GM18951 (cell line): ENCODE data around the gene SLC46A1.

Source experiments
- POLR2A ChIP-seq: IDR thresholded peaks from 4 replicates; pipeline ENCODE4 v1.6.1; 2011; ENCODE audit warnings: mild to moderate bottlenecking; ENCODE audit not compliant: insufficient read length, insufficient read depth; ENCODE audit errors: extremely low read depth
- in situ Hi-C: fragments of 300-500 bp; cut with MboI; formaldehyde crosslinking; loops from one replicate; pipeline ENCODE4 v1.12.0; 2022; ENCODE audit warnings: low sequenced_read_pairs, mixed read lengths, inconsistent platforms; ENCODE audit not compliant: unreplicated experiment

SLC46A1 gene

DNA sequence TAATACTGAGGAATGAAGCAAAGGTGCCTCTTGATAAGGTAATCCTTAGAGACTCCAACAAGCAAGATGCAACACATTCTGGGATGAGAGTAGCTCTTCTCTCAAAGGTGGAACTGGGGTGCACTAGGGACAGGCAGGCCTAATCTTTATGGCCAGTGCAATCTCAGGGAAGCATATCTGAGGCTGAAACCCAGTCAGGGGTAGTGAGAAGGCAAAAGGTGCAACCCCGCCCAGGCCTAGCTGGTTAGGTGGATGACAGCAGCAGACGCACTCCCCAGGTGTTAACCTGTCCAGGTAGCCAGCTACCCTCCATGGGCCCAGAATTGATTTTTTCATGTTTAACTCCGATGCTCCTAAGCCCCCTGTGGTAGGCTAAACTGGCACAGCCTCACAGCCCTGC, 9.9 kb upstream of the SLC46A1 start:
- in situ Hi-C loops: no loop called here
- TF ChIP-seq POLR2A: no peak

DNA sequence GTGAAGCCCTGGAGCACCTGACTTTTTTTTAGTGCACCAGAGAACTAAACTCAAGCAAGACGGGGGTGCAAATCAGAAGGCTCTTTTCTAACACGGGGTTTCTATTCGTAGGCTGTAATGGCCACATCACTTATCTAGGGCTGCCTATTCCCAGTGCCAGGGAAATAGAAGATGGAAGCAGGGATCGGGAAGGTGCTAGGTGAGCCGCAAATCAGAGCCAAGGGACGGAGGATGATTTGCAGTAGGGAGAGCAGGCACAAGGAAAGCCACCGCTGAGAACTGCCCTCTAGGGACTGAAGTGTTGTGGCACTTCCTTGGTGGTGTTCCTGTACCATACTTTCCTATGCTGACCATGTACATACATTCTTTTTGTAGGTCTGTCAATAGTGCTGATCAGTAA, 7.8 kb upstream of the SLC46A1 start:
- in situ Hi-C loops: no loop called here
- no peak for TF ChIP-seq POLR2A

DNA sequence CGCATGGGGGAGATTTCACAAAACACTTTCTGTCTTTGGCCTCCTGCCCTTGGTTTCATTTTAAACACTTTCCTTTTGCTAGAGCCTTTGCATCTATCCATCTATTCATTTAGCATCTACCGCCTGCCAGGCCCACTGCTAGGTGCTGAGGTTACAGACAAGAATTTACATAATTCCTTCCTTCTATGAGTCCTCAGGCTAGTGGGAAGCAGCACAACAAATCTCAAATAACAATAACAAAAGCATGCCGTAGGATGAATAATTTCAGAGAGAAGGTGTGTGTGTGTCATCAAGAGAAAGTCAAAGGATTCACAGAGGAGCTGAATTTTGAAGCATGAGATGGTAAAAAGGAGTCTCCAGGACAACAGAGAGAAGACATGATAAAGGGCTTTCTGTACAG, 6.1 kb upstream of the SLC46A1 start:
- in situ Hi-C loops: no loop called here
- TF ChIP-seq POLR2A: no peak

DNA sequence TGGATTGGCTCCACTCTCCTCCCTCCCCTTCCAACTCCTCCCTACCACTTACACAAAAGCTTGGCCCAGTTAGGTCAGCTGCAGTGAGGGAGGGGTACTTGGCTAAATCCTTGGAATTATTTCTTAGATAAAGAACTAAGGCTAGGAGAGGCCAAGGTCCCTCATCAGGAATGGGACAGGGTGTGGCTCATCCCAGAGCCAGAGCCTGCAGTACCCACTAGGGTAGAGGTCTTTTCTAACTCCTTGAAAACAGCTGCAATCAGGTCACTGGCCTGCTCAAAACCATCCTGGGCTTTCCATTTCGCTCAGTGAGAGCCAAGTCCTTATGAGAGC, 1.9 kb upstream of the SLC46A1 start:
- in situ Hi-C loops: no loop called here
- no peak for TF ChIP-seq POLR2A

DNA sequence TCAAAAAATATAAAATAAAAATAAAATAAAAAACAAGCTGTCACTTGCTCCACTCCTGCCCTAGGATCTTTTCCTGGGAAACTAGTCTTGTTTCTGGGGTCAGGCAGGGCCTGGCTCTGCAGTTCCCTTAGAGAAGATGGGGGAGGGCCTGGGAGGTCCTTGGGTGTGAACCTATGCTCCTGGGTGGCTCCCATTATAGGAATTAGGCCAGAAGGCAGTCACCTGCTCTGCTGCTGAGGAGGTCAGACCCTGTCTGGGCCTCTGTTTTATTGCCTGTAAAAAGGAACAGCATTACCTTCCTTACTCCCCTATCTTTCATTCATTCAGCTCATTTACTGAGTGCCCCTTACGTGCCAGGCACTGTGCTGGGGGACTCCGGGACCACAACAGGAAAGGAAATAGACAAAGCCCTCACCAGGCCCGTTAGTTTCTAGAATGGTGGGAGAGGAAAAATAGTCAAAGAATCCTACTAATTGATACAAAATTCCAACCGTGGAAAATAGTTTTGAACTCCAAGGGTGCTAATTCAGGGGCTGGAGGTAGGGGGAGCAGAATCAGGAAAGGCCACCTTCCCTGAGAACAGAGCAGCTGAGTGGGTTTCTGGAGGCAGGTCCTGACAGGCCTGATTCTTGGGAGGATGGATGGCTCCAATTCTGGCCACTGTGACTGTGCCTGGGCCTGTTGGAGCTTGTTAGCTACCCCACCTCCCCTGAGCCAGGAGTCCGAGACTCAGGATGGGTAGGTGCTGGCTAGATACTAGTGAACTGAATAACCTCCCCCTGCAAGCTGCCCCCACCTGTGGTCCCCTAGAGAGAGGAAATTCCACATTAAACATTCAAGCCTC, 1.3 kb upstream of the SLC46A1 start:
- no peak for TF ChIP-seq POLR2A
- in situ Hi-C loops: no loop called here

DNA sequence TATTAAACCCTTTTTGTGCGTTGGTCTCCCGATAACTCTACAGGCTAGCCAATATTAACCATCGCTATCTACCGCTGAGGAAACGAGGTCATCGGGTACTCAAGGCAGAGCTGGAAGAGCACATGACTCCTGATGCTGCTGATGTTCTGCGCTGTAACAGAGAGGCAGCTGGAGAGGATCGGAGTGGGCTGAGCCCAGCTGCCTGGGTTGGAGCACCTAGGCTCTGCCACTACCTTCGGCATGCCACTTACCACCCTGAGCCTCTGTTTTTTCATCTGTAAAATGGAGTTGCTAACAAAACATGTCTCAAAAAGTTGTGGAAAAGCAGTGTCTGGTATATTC, 432 bp upstream of the SLC46A1 start:
- no peak for TF ChIP-seq POLR2A
- in situ Hi-C loops: no loop called here

DNA sequence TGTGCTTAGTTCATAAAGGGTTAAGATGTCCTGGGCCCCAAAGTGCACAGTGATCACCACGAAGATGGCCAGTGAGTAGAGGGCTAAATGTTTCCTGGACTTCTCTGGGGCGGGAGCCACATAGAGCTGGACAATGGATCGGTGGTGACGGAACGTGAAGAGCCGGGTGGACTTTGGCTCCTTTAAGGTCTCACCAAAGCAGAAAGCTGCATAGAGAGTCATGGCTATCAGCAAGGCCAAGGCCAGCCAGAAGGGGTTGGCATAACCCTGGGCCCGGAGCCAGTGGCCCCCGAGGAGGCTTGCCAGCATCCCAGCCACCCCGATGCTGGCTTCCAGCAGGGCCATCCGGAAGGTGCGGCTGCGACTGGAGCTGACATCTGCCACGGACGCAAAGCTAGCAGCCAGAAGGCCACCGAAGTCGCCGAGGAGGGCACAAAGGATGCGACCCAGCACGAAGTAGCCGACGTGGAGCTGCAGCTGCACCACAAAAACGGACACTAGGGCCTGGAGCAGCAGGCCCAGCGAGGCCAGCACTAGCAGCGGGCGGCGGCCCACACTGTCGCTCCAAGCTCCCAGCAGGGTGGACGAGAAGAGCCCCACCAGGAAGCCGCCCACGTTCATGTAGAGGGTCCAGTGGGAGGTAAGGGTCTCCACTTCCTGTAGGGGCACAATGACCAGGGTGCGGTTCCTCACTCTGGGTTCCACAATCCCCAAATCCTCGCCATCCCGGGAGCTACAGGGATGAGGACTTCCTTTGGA, 1.0 kb downstream of the SLC46A1 start:
- TF ChIP-seq POLR2A: no peak

DNA sequence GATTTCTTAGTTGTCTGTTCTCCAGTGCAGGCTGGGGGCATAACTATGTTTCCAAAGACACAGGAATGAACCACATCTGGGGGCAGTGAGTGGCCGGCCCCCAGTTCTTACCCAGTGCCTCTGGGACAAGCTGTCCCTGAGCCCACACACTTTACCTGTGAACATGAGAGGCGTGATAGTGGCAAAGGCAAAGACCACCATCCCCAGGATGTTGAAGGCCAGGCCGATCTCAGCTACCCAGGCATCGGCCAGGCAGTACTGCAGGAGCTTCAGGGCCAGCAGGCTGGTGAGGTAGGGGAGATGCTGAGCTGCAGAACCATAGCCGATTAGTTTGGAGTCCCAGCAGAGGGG, 1.6 kb downstream of the SLC46A1 start:
- in situ Hi-C loops: no loop called here
- no peak for TF ChIP-seq POLR2A

More for the DNA sequence above, 1.0 kb downstream of the SLC46A1 start:
- in situ Hi-C loops: no loop called here

DNA sequence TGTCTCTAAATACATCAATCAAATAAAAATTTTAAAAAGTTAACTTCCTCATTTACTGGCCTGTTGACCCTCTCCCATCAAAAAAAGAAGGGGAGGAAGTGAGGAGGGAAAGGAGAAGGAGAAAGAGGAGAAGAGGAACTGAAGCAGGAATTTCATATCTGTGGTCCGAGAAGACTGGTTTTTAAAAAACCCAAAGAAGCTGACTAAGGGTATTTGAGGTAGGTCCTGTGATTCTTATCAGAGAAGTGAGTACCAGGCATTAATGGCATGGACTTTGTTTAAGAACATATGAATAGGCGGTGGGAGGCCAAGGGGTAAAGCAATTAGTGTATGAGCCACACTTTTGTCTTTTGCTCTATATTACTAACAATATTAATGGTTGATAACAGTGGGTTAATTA, 2.0 kb downstream of the SLC46A1 start:
- in situ Hi-C loops: no loop called here
- TF ChIP-seq POLR2A: no peak

DNA sequence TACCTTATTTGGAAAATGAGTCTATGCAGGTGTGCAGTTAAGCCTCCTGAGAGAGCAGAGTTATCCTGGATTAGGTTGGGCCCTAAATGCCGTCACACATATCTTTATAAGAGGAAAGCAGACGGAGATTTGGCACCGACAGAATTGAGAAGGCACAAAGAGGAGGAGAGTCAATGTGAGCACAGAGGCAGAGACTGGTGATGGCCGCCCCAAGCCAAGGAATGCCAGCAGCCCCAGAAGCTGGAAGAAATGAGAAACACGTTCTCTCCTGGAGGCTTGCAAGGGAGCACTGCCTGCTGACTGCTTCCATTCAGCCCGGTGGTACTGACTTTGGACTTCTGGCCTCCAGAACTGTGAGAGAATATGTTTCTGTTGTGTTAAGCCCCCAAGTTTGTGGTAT, 3.2 kb downstream of the SLC46A1 start:
- in situ Hi-C loops: no loop called here

DNA sequence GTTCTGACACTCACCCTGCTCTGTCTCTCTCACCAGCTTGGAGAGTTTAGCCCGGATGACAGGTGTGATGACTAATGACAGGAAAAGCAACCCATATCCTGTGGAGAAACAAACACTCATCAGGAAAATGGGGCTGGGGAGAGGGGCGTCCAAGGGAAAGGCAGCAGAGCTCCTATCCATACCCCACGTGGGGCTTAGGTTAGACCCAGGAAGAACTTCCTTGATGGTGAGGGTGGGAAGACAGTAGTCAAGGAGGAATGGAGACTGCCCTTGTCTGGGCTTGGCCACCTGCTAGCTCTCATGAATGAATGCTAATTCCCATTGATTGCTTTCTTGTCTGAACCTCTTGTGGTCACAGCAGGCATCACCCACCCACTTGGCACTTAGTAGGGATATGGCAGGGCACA, 3.8 kb downstream of the SLC46A1 start:
- no peak for TF ChIP-seq POLR2A

More for the DNA sequence above, 3.2 kb downstream of the SLC46A1 start:
- TF ChIP-seq POLR2A: no peak

DNA sequence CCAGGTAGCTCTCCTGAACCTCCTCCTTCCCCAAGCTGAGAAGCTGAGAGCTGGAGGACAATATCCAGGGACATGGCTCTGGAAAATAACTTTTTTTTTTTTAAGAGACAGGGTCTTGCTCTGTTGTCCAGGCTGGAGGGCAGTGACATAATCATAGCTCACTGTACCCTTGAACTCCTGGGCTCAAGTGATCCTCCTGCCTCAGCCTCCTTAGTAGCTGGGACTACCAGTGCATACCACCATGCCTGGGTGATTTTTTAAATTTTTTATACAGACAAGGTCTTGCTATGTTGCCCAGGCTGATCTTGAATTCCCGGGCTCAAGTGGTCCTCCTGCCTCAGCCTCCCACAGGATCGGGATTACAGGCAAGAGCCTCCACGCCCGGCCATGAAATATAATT, 6.2 kb downstream of the SLC46A1 start:
- in situ Hi-C loops: no loop called here
- TF ChIP-seq POLR2A: no peak

More for the DNA sequence above, 3.8 kb downstream of the SLC46A1 start:
- in situ Hi-C loops: no loop called here

DNA sequence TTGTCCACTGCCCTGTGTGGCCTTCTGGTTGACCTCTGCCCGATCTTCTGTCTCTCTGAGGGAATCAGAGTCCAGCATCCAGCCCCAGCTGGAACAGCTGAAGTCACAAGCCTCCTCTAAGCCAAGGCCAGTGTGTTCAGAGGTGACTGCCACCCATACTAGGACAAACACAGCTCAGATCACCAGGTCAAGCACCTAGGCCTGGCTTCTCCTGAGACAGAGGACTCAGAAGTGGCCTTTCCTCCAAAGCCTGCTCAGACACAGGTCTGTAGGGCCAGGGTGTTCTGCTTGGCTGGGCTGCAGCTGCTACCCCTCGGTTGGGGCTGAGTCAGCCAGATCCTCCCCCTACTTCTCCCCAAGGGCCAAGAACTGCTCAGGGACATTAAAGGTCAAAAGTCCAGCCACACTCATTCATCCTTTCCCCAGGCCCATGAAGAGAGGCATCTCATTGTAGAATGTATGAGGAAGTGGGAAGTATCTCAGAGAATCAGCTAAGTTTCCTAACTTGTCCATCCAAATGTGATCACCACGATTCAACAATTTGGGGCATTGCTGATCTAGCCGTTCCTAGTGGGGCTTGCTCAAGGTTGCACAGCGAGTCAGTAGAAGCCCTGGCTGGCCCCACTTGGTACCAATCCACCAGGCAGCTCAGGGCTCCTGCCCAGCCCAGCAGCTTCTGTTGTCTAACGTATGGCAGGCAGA, 7.6 kb downstream of the SLC46A1 start:
- no peak for TF ChIP-seq POLR2A
- in situ Hi-C loops: no loop called here
